GM18498 (cell line): ENCODE measurements around the gene TRIM24.
"Not testable (repeated sequence)": the region's sequence is repeated elsewhere in the genome, so short reads cannot be mapped to it uniquely, and the experiment has no call there.

Source experiments
- ATAC-seq: cut with Tn5 transposase; IDR thresholded peaks from one replicate; pipeline ENCODE4 v1.9.1; 2021; ENCODE audit warnings: mild to moderate bottlenecking, moderate library complexity; ENCODE audit not compliant: unreplicated experiment

The TRIM24 gene

GRCh38 chr7:138460176-138460648 is at the start of gene TRIM24:
Gene TRIM24, plus strand, starts transcription at chr7:138460259. Its CDS starts 290 bp downstream, at chr7:138460549.
- ATAC-seq: peak; percentile 80

GRCh38 chr7:138412077-138412476 is 48.0 kb upstream of the TRIM24 start:
- not testable (repeated sequence) for ATAC-seq

GRCh38 chr7:138412921-138413320 is 47.1 kb upstream of the TRIM24 start:
- not testable (repeated sequence) for ATAC-seq

GRCh38 chr7:138417078-138417700 is 42.9 kb upstream of the TRIM24 start:
- ATAC-seq: no peak

- ATAC-seq: no peak
Observed at GRCh38 chr7:138417764-138418163, 42.3 kb upstream of the TRIM24 start.

GRCh38 chr7:138418403-138418802 is 41.7 kb upstream of the TRIM24 start:
- not testable (repeated sequence) for ATAC-seq

GRCh38 chr7:138425026-138425425 is 35.0 kb upstream of the TRIM24 start:
- ATAC-seq: no peak

- no peak for ATAC-seq
Observed at GRCh38 chr7:138429577-138430250, 30.3 kb upstream of the TRIM24 start.

- no peak for ATAC-seq
Observed at GRCh38 chr7:138431517-138431916, 28.5 kb upstream of the TRIM24 start.

- no peak for ATAC-seq
Observed at GRCh38 chr7:138433583-138434443, 26.2 kb upstream of the TRIM24 start.

- no peak for ATAC-seq
Observed at GRCh38 chr7:138434597-138435019, 25.5 kb upstream of the TRIM24 start.

GRCh38 chr7:138435231-138435919 is 24.7 kb upstream of the TRIM24 start:
- no peak for ATAC-seq

GRCh38 chr7:138436388-138436787 is 23.7 kb upstream of the TRIM24 start:
- ATAC-seq: no peak

GRCh38 chr7:138440460-138440859 is 19.6 kb upstream of the TRIM24 start:
- no peak for ATAC-seq

- ATAC-seq: no peak
Observed at GRCh38 chr7:138442822-138443221, 17.2 kb upstream of the TRIM24 start.

GRCh38 chr7:138449580-138449979 is 10.5 kb upstream of the TRIM24 start:
- no peak for ATAC-seq

GRCh38 chr7:138455609-138456008 is 4.5 kb upstream of the TRIM24 start:
- ATAC-seq: no peak

- no peak for ATAC-seq
Observed at GRCh38 chr7:138456220-138456619, 3.8 kb upstream of the TRIM24 start.

GRCh38 chr7:138458576-138459412 is 1.3 kb upstream of the TRIM24 start:
- no peak for ATAC-seq
